GM21360 (cell line): ENCODE results near the gene PCDH12.

Experiments used
- ATAC-seq: cut with Tn5 transposase; IDR thresholded peaks from one replicate; pipeline ENCODE4 v1.9.1; 2021; ENCODE audit warnings: mild to moderate bottlenecking, moderate library complexity; ENCODE audit not compliant: unreplicated experiment

PCDH12 gene

GRCh38 chr5:141966963-141967333 is 8.9 kb upstream of the PCDH12 start:
- no peak for ATAC-seq

GRCh38 chr5:141966275-141966962 is 8.4 kb upstream of the PCDH12 start:
- ATAC-seq = no peak

GRCh38 chr5:141965071-141965470 is 7.1 kb upstream of the PCDH12 start:
- ATAC-seq = no peak

GRCh38 chr5:141963701-141964100 is 5.7 kb upstream of the PCDH12 start:
- ATAC-seq = no peak

- no peak for ATAC-seq
Measured at GRCh38 chr5:141961466-141961865, 3.5 kb upstream of the PCDH12 start.

- ATAC-seq = peak; percentile 92
Measured at GRCh38 chr5:141960449-141961323, 2.7 kb upstream of the PCDH12 start.

- no peak for ATAC-seq
Measured at GRCh38 chr5:141960018-141960417, 2.0 kb upstream of the PCDH12 start.

GRCh38 chr5:141958546-141959172 is 657 bp upstream of the PCDH12 start:
- ATAC-seq = no peak

GRCh38 chr5:141957367-141957996 is 520 bp downstream of the PCDH12 start:
- ATAC-seq = no peak

GRCh38 chr5:141954194-141954593 is 3.8 kb downstream of the PCDH12 start:
- no peak for ATAC-seq

GRCh38 chr5:141952020-141952419 is 6.0 kb downstream of the PCDH12 start:
- no peak for ATAC-seq

GRCh38 chr5:141951332-141951781 is 6.6 kb downstream of the PCDH12 start:
- peak; percentile 76 for ATAC-seq

- no peak for ATAC-seq
Measured at GRCh38 chr5:141950207-141951005, 7.6 kb downstream of the PCDH12 start.

GRCh38 chr5:141949511-141949910 is 8.5 kb downstream of the PCDH12 start:
- no peak for ATAC-seq

- no peak for ATAC-seq
Measured at GRCh38 chr5:141948812-141949211, 9.2 kb downstream of the PCDH12 start.

- ATAC-seq = no peak
Measured at GRCh38 chr5:141947316-141947715, 10.7 kb downstream of the PCDH12 start.

- no peak for ATAC-seq
Measured at GRCh38 chr5:141945511-141946051, 12.4 kb downstream of the PCDH12 start.

GRCh38 chr5:141944076-141944475 is 13.9 kb downstream of the PCDH12 start:
- ATAC-seq = no peak

- ATAC-seq = no peak
Measured at GRCh38 chr5:141942185-141942857, 15.7 kb downstream of the PCDH12 start.

- no peak for ATAC-seq
Measured at GRCh38 chr5:141941779-141942178, 16.2 kb downstream of the PCDH12 start.
